CD4-positive, alpha-beta T cell treated with Interleukin-17A for 4 hours (primary cell): ENCODE data around the gene ACVR1B.

Source experiments
- DNase-seq: peaks from one replicate; pipeline ENCODE4 v3.0.0-alpha.2; 2020; ENCODE audit warnings: mixed read lengths

The ACVR1B gene

DNA sequence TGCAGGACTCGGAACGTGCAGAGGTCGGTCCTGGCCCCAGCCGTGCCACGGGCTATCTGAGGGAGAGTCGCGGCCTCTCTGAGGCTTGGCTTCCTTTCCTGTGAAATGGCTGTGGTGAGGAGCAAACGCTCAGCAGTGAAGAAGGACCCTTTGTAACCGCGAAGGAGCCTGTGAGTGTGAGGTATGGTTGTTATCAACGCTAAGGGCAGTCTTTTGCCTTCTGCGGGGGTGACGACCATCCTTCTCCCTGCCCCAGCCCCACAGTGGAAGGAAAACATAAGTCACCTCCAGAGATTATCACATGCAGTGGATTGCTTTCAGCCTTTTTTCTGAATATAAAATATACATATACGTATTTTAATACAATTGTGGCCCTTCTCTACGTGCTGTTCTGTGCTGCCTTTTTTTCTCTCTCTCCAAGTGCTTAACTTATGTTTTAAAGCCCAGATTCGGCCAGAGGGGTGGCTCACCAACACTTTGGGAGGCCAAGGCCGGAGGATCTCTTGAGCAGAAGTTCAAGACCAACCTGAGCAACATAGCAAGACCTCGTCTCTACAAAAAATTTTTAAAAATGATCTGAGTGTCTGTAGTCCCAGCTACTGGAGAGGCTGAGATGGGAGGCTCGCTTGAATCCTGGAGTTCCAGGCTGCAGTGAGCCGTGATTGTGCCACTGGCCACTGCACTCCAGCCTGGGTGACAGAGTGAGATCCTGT lies 72.6 kb downstream of the ACVR1B start:
- no peak for DNase-seq

DNA sequence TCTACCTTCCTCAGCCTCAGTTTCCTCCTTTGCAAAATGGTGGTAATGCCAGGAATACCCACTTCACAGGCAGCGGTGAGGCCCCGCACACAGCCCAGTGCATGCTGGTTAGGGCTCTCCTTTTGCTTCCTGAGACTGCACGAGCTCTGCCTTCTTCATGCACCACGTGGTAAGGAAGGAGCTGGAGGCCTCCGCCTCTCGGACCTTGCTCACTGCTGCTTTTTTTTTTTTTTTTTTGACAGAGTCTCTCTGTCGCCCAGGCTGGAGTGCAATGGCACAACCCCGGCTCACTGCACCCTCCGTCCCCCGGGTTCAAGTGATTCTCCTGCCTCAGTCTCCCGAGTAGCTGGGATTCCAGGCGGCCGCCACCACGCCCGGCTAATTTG lies 73.3 kb downstream of the ACVR1B start:
- DNase-seq, result peak; percentile 63

DNA sequence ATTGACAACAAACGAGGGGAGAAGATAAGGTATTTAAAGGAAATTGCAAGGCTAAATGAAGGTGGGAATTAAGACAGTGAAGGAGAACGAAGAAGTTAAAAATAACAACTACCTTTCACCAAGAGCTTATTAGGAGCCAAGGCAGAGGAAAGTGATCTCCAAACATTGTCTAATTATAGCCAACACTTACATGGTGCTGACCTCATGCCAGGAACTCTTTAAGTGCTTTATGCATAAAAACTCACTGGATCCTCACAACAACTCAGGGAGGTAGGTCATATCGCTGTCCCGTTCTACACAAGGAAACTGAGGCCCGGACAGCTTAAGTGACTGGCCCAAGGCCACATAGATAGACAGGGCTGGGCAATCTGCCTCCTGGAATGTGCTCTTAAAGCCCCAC lies 74.8 kb downstream of the ACVR1B start:
- DNase-seq, result no peak

DNA sequence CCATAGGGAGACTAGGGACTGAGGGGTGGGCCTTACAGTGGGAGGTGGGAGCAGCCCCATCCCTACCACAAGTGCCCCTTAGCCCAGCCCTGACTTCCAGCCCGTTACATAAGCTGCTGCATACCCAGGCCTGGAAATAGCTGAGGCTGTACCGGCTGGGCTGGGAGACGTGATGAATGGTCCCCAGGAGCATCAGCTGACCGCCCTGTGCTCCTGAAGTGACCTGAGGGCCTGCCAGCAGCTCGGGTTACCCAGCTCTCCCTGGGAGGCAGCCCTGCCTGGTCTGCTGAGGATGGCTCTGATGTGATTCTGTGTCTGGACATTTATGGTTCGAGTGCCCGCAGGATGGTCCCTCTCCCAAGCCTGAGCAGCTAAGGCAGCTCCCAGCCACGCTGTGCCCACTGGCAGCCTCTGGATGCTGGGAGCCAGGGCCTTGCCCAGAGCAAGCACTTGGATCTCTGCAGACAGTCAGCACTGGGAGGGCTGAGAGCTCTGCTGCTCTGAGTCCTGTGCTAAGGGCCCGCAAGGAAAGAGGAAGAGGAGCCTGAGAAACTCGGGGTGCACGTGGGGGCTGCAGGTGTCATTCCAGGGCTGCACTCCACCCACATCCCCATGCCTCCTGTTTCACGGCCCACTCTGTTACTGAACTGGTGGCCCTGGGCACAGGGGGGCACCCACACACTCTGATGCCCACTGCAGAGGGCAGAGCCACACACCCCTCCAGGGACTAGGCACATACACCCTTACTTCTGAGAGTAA lies 75.8 kb downstream of the ACVR1B start:
- no peak for DNase-seq

DNA sequence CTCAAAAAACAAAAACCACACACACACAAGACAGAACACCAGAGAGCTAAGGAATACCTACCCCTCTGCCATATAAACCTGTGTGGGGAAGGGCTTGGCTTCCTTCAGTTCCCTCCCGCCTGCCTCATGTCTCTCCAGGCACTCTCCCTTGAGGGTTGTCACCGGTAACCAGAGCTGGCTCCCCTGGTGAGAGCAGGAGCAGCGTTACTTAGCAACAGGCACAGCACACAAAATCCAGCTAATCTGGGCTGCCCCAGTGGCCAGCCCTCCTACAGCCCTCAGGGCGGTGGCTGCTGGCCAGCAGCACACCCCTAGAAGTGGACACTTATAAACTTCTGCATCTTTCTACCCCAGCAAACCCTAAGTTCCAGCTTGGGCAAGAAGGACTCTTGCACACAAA lies 78.2 kb downstream of the ACVR1B start:
- DNase-seq, result no peak

DNA sequence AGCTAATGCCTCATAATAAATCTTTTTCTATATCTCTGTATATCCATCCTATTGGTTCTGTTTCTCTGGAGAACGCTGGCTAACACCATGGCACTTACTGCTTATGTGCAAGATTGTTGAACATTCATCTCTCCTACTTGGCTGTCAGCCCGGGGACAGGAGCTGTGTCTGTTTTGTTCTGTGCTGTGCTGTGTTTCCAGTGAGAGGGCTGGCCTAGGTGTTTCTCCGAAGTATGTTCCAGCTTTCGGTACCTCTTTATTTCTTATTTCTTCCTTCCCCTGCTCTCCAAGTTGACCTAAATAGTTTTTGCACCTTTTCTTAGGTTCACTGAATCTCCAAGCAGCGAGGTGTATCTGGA lies 80.9 kb downstream of the ACVR1B start:
- DNase-seq, result no peak

DNA sequence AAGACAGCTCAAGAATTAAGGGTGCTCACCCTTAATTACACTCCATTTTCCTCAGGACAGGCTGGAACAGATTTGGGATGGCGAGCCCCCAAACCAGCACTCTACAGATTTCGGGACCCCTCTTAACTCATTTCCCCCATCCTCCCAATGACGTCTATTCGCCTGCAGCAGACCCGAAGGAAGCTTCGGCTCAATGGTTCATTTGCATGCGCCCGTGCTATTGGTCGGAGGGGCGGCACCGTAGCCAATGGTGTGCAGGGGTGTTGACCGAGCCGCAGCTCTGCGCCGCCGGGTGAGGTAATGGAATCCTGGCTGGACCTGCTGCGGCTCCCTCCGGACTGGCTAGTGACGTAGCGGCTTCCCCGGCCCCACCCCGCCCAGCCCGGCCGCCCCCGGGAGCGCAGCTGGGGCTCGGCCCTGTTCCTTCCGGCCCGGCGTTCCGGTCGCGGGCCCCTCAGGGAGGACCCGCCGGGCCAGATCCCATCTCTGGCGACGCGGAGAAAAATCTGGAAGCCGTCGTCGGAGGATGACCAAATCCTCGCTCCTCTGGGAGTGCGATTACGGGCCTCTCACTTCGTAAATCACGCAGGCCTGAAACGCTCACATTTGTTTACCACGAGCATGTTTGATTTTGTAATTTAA lies 81.4 kb downstream of the ACVR1B start:
- DNase-seq, result peak; percentile 86

DNA sequence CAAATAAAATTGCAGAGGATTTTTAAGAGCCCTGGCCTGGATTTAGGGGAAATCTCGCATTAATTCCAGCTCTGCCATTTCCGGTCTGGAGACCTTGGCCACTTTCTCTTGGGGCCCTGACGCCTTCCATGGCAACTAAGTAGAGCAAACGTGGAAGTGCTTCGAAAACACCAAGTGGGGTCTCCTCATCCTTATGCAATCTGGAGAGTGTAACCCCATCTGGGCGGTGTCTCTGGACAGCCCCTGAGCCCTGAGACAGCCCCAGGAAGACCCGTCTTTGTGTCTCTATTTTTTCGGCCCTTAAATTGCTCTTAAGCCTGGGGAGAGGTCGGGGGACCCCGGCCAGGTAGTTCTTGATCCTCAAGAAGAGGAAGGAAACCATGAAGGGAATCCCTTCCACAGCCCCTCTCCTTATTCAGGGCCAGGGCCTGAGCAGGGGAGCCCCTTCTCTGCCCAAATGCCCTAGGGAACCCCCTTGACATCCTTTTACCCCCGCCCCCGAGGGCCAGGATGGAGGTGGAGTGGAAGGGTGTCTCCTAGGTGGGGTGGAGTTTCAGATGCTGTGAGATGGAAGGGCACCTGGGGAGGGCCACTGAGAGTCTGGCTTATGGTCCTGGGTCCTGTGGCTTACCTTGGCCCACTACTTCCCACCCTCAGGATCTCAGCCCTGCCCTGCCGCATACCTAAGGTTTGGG lies 82.1 kb downstream of the ACVR1B start:
- DNase-seq, result no peak

DNA sequence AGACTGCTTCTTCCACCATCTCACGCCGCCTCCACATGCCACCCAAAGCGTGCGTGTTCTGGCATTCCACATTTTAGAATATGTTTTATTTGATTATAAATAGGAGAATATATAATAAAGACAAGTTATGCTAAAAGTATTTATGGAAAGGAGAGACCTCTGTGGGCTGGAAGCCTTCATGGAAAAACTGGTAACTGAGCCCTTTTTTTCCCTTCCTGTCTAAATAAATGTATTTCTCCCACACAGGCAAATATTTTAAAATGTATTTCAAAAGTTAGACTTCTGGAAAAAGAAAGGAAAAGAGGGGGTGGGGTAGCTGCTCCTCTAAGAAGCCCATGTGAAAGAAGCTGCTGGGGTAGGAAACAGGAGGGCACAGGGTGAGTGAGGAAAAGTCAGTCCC lies 83.7 kb downstream of the ACVR1B start:
- DNase-seq, result no peak

DNA sequence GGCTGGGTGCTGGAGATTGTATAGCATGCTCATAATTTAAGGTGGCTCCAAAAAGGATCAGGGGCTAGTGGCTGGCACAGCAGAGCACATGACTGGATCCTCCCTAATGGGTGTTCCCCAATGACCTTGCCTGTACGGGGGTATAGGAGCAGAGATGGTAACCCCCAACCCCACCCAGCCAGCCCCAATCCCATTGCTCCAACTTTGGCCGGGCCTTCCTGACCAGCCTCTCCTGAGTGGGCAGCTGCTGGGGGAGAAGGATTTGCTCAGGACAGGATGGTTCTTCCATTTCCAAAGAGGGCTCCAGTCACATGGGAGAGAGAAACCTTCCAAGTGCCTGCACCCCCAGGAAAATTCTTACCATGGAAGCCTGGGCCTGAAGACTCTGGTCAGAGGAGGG lies 84.4 kb downstream of the ACVR1B start:
- no peak for DNase-seq

DNA sequence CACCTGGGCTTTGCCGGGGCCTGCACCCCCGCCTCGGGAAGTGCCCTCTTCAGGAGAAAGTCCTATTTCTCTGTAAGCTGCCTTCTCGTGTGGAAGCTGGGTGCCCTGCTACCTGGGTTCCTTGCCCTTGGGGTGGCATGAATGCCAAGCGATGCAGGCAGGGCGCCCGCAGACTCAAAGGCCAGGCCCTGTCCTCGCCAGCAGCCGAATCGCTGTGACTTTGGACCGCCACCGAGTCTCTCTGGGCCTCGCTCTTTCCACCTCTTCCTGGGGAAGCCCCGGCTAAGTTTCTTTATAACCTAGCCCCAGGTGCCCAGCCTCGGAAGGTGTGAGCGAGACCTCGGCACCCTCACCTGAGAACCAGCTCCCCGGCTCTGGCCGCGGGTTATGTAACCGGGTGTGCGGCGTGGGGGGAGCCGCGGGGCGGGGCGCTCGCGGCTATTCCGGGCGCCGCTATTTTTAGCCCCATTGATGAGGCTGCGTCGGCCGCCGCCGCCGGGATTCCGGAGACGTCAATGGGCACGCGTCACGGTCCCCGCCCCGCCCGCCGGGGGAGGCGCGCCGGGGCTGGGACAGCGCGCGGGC lies 85.2 kb downstream of the ACVR1B start:
- DNase-seq, result peak; percentile 79

DNA sequence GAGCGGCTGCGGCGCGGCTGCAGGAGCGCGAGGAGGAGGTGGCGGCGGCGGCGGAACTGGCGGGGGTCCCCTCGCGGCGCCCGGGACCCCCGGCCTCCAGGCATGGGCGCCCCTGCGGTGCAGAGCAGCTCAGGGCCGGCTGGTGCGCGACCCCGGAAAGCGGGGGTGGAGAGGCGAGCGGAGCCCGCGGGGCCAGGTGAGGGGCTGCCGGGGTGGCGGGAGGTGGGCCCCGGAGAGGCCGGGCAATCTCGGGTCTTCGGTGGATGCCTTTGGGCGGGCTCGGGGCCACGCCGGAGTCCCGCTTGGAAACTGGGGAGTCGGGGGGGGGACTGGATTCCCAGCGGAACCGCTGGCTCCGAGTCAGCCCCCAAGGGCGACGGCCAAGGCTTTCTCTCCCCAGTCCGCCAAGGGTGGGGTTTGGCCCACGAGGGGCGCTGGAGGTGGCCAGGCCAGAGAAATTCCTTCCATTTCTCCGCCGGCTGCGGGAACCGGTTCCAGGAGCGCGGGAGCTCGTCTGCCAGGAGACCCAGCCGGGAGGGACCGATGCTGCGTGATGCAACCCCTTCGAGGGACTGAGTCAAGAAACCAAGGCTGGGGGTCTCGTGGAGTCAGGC lies 85.9 kb downstream of the ACVR1B start:
- no peak for DNase-seq

DNA sequence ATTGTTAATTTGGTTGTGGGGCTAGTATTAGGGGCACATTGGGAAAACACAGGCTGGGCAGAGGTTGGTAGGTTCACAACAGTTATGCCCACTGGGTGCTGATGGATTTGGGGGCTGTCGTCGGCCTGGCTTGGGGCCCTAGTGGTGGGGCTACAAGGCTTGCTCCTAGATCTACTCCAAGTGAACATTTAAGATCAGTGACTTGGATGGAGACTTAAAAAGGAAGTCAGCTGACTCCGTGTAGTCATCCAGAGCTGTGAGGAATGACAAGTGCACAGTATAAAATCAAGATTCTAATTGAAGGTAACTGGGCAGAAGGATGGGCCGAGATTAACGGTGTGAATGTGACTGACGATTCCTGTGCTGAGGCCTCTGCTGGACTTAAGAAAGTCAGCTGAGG lies 86.9 kb downstream of the ACVR1B start:
- no peak for DNase-seq

DNA sequence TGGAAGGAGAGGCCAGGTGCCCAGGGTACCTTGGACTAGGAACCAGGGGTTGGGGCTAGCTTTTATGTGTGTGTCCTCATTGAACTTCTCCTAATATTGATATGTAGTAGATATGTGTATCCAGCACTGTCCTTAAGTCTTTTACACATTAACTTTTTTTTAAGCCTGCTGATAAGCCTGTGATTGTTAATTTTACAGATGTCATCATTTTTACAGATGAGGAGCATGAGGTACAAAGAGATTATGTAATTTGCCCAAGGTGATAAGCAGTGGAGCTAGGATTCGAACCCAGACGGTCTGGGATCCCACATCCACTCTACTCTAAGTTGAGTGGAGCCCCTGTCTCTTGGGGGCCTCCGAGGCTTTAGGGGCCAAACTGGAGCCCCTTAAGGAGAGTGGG lies 89.5 kb downstream of the ACVR1B start:
- DNase-seq, result no peak

DNA sequence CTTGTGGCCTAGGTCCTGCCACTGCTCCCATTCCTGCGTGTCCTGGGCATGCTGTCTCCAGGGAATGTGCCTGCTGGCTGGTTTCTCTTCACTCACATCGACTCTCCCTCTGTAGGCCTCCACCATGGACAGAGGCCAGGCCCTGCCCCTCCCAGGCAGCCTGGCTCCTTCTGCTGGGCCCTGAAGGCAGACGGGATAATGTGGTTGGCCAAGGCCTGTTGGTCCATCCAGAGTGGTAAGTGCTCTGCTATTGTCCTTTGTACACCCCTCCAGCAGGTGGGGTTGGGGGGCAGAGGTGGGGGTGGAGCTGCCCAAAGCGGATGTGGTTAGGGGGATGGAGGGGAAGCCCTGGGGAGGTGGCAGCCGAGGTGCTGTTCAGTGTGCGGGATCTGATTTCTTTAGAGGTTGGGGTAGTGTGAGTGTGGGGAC lies 90.2 kb downstream of the ACVR1B start:
- peak; percentile 46 for DNase-seq

DNA sequence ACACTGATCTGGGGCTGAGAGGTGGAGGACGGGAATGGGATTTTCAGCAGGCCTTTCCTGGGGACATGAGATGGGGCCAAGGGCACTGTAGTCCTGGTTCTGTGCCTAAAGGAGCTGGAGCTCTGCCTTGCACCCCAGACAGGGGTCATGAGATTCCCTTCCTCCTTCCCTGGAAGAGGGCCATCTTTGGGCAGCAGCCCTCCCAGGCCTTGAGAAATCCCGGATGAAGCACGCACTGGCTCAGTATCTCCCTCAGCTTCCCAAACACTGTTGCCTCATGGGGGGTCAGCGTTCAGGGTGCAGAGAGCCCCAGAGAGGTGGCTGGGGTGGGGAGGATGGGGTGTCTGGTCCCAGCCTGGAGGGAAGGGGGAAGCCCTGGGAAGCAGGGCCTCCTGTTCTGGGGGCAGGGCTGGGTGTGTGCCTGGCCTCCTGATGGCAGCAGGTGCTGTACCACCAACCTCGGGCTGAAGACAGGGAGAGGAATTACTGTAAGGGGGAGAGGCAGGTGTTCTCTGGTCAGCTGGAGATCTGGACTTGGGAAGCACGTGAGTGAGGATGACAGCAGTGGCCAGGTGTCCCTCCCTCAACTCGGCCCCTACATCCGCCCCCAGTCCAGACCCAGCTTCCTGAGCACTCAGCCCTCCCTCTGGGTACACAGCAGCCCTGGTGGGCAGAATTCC lies 91.3 kb downstream of the ACVR1B start:
- no peak for DNase-seq

DNA sequence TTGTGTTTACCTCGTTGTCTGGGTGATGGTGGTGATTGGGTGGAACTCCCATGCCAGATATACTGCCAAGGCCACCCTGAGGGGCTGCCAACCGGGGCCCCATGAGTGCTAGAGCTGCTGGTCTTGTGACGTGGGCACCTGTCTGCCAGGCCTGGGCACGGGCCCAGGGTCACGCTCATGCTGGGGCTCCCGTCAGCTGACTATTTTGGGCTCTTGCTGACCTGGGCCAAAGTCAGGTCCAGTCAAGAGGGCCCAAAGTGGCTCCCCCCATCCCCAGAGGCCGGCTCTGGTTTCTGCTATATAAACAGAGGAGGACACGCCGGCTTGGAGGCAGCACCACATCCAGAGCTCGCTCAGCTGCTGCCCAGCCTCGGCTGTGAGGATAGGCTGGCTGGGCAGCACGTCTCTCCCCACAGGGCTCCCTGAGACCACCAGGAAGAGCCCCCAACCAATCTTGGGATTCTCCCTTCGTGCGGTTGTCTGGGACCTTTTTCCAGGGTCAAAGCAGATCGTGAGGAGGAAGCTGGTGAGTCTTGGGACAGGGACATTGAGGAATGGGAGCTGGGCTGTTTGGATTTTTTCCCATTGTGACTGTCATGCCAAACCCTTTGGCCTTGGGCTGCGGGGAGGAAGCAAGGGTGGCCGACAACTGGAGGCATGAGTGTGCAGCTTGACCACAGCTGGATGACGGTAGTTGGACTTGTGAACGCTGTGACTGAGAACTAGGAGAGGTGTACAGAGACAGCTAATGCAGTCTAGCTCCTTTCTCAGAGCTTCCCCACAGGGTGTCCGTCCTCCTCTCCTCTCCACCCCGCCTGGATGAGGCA lies 92.1 kb downstream of the ACVR1B start:
- no peak for DNase-seq

DNA sequence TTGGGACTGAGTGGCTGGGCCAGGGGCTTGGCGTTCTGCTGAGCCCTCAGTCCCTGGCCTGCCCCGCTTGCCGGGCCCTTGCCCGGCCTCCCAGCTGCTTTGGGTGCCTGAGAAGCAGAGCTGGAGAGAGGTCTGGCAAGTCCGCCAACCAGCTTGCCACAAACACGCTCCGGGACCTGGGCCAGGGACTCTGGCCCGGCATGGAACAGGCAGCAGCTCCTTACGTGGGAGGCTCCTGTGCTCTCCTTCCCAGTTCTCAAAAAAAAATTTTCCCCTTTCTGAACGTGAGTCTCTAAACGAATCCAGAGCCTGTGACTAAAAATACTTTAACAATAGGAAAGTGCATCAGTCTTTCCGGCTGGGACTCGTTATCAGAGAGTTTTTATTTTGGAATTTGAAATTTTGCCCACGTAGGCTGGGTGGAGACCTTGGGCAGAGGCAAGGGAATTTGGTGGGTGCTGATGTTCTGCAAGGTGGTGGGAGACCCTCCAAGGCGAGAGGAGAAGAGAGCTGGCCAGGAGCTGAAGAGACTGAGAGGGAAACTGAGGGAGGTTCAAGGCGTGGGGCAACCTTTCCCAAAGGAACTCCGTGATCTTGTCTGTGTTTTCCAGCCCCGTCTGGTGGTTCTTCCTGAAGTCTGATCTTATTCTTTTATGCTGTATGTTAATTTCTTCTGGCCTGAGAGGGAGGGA lies 92.9 kb downstream of the ACVR1B start:
- DNase-seq, result no peak

DNA sequence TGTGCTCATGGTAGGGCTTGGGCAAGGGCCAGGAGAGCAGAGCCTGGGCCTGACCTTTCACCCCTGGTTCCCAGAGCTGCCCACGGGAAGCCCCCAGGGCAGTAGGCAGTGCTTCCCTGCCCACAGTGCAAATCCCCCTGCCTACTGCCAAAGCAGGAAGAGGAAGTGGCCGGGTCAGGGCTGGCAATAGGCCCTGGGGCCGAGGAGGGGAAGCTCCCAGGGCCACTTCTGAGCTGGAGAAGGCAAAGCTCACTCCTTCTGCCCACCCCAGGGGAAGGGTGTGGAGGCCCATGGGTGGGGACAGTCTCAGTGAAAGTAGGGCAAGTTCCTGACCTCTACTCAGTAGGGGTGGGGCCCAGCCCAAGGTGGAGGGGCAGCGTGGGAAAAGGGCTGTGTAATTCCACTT lies 94.3 kb downstream of the ACVR1B start:
- no peak for DNase-seq
